Measurements from ENCODE around the gene RYR2. TPM values are rescaled to one million over a fixed set of nuclear protein-coding genes. Genes with fewer than 3 reads are reported as not detected.

RYR2 gene
- total RNA-seq, 1 donor from 2014 or later: 8.7 TPM

DNA sequence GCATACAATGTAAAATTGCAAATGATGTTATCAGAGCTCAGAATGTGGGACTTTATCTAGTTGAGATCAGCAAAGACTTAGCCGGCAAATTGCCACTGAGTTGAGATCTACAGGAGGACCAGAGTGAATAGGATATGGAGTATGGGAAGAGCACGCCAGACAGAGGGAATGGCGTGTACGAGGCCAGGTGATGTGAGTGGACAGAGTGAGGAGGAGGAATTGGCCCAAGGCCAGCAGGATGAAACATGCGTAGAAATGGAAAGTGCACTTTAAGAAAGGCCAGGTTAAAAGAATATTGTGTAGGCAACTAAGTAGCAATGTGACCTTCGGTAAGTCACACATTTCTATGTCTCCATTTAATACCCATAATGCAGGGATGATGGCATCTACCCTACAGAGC, 637.7 kb downstream of the RYR2 start:
- intact Hi-C loops (cut with micrococcal nuclease): loop anchor here (10.0 kb wide), 1 partner anchor 125 kb away; no protein-coding TSS in a partner anchor
- no peaks in the 10 kb centered on the region for H3K4me1 Mint-ChIP-seq (ENCODE audit: low read depth)
- no peak overlapping the region for H3K27ac Mint-ChIP-seq
- H3K9me3 Mint-ChIP-seq: no peaks in the 10 kb centered on the region
- no peak overlapping the region for H3K4me3 Mint-ChIP-seq (ENCODE audit: low read depth)
- H3K36me3 Mint-ChIP-seq (ENCODE audit: low read depth): no peaks in the 10 kb centered on the region
- H3K27me3 Mint-ChIP-seq (ENCODE audit: low read depth): no peaks in the 10 kb centered on the region
- no peak for DNase-seq (ENCODE audit: low spot score)

DNA sequence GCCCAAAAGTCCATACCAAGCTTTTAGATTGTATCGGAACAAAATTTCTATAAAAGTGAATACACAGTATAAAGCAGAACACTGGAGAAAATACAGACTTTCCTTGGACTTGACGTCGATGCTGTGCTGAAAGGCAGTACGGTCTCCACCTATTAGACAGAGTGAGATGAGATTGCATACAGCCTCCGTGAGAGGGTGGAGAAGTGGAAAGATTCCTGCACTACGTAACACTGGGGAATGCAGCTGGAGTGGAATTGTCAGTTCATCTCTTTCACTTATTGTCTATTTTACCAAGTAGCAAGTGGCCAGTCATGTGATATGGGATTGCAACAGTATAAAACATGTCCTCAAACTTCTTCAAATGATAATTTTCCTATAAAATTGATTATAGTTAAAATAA, 639.2 kb downstream of the RYR2 start:
- no peaks in the 10 kb centered on the region for H3K4me1 Mint-ChIP-seq (ENCODE audit: low read depth)
- H3K36me3 Mint-ChIP-seq (ENCODE audit: low read depth): no peaks in the 10 kb centered on the region
- H3K9me3 Mint-ChIP-seq: no peaks in the 10 kb centered on the region
- no peak overlapping the region for H3K4me3 Mint-ChIP-seq (ENCODE audit: low read depth)
- no peak for DNase-seq (ENCODE audit: low spot score)
- no peaks in the 10 kb centered on the region for H3K27me3 Mint-ChIP-seq (ENCODE audit: low read depth)
- no peak overlapping the region for H3K27ac Mint-ChIP-seq
- intact Hi-C loops (cut with micrococcal nuclease): loop anchor here (10.0 kb wide), 1 partner anchor 124 kb away; no protein-coding TSS in a partner anchor

DNA sequence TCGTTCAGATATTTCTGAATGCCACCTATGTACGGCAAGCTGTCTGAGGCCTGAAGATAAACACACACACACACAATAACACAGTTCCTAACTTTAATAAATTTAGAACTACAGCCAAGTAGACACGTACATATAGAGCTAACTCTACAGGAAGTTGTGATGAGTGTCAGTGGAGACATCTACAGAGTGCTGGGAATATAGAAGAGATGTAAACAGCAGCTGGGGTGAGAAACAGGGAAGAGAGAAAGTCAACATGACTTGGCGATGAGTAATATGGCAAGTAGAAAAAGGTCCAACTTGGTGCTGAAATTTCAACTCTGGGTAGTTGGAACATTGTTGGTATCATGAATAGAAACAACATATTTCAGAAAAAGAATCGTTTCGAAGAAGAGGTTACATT, 642.3 kb downstream of the RYR2 start:
- Mint-ChIP-seq H3K27ac (no peak overlapping the region), H3K27me3 (ENCODE audit: low read depth) (no peaks in the 10 kb centered on the region), H3K4me1 (ENCODE audit: low read depth) (no peaks in the 10 kb centered on the region), H3K9me3 (no peaks in the 10 kb centered on the region), H3K4me3 (ENCODE audit: low read depth) (no peak overlapping the region), H3K36me3 (ENCODE audit: low read depth) (no peaks in the 10 kb centered on the region)
- intact Hi-C loops (cut with micrococcal nuclease): loop anchor here (10.0 kb wide), 1 partner anchor 121 kb away; no protein-coding TSS in a partner anchor
- no peak for DNase-seq (ENCODE audit: low spot score)

DNA sequence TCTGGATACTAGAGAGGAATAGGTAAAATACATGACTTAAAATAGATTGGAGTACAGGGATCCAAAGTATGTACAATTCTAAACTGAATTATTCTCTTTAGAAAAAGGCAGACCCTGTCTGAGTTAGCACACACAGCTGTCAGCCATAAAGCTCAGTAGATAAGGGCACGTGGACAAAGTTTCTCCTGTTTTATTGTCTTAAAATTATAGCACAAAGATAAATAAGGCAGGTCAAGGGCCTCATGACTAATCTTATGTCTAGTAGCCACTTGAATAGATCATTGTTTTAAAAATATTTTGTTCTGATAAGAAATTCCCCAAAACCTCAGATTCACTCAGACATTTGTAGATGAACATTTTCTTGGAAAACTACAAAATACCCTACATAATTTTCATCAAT, 643.6 kb downstream of the RYR2 start:
- no peak for DNase-seq (ENCODE audit: low spot score)

DNA sequence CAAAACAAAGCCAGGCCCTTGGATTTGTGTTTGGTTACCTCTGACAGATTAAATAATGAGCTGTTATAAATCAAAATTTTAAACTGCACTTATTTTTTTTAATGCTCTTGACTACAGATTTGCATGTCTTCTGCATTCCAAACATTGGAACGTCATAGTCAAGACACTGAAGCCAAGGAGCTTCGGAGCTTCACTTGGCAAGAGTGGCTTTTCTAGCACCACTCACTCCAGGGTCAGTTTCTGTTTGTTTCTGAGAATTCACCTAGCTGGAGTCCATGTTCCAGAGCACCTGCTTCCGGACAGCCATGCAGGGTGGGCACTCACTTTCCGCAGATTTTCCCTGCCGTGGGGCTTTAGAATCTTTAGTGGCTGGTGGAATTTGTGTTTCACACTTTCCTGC, 645.8 kb downstream of the RYR2 start:
- H3K36me3 Mint-ChIP-seq (ENCODE audit: low read depth): no peaks in the 10 kb centered on the region
- intact Hi-C loops (cut with micrococcal nuclease): loop anchor here (10.0 kb wide), 1 partner anchor 117 kb away; no protein-coding TSS in a partner anchor

More for the DNA sequence above, 643.6 kb downstream of the RYR2 start:
- intact Hi-C loops (cut with micrococcal nuclease): loop anchor here (10.0 kb wide), 1 partner anchor 119 kb away; no protein-coding TSS in a partner anchor
- no peaks in the 10 kb centered on the region for H3K4me1 Mint-ChIP-seq (ENCODE audit: low read depth)
- H3K4me3 Mint-ChIP-seq (ENCODE audit: low read depth): no peak overlapping the region
- H3K27ac Mint-ChIP-seq: no peak overlapping the region
- no peaks in the 10 kb centered on the region for H3K27me3 Mint-ChIP-seq (ENCODE audit: low read depth)
- H3K36me3 Mint-ChIP-seq (ENCODE audit: low read depth): no peaks in the 10 kb centered on the region
- H3K9me3 Mint-ChIP-seq: no peaks in the 10 kb centered on the region

DNA sequence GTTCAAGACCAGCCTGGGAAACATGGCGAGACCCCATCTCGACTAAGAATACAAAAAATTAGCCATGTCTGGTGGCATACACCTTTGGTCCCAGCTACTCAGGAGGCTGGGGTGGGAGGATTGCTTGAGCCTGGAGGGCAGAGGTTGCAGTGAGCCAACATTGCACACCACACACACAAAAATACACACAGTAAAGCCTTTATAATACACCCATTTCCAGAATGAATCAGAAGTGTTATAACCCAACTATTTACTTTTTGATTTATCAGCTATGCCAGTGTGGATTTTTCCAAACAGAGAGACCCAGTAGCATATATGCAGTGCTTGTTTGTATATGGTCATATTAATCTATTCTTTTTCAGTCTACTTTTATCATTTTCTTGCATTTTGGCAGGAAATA, 648.7 kb downstream of the RYR2 start:
- no peak for DNase-seq (ENCODE audit: low spot score)
- intact Hi-C loops (cut with micrococcal nuclease): no loop called here
- Mint-ChIP-seq H3K9me3 (no peaks in the 10 kb centered on the region), H3K27me3 (ENCODE audit: low read depth) (no peaks in the 10 kb centered on the region), H3K4me1 (ENCODE audit: low read depth) (no peaks in the 10 kb centered on the region), H3K27ac (no peak overlapping the region), H3K36me3 (ENCODE audit: low read depth) (no peaks in the 10 kb centered on the region), H3K4me3 (ENCODE audit: low read depth) (no peak overlapping the region)

More for the DNA sequence above, 645.8 kb downstream of the RYR2 start:
- H3K27ac Mint-ChIP-seq: no peak overlapping the region
- H3K9me3 Mint-ChIP-seq: no peaks in the 10 kb centered on the region
- no peak for DNase-seq (ENCODE audit: low spot score)
- no peak overlapping the region for H3K4me3 Mint-ChIP-seq (ENCODE audit: low read depth)
- no peaks in the 10 kb centered on the region for H3K27me3 Mint-ChIP-seq (ENCODE audit: low read depth)
- no peaks in the 10 kb centered on the region for H3K4me1 Mint-ChIP-seq (ENCODE audit: low read depth)

DNA sequence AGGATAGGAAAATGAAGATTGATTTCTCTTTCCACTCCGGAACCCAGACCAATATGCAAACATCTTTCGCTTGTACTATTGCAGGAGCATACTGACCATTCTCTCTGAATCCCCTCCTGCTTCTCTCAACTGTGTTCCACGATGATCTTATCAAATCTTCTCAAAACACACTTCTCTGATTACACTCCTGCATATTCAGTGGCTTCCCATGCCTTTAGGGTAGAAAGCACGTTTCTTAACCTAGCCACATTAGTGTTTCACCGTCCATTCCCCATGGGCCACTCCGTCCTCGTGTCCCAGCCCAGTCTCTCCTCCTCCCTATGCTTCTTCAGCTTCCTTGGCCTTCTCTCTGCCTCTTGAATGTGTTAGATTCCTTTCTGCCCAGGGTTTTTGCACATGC, 650.3 kb downstream of the RYR2 start:
- Mint-ChIP-seq H3K4me3 (ENCODE audit: low read depth) (no peak overlapping the region), H3K27me3 (ENCODE audit: low read depth) (no peaks in the 10 kb centered on the region), H3K36me3 (ENCODE audit: low read depth) (no peaks in the 10 kb centered on the region), H3K9me3 (no peaks in the 10 kb centered on the region), H3K27ac (no peak overlapping the region), H3K4me1 (ENCODE audit: low read depth) (no peaks in the 10 kb centered on the region)
- intact Hi-C loops (cut with micrococcal nuclease): no loop called here
- DNase-seq (ENCODE audit: low spot score): no peak

DNA sequence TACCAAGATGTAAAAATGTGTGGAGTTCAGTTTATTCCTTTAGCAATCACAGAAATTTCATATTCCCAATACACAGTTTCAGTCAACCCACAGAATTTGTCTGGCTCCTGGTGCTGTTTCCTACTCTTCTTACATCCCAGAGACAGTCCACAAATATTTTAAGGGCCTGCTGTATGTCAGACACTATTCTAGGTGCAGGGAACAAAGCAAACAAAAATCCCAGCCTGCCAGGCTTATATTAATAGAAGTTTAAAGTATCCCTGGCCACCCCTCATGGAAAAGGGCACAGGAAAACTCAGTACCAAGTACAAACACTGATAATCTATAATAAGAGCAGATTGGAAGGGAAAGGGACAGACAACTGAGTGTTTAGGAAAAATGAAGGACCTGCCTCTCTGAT, 653.9 kb downstream of the RYR2 start:
- no peaks in the 10 kb centered on the region for H3K36me3 Mint-ChIP-seq (ENCODE audit: low read depth)
- H3K4me1 Mint-ChIP-seq (ENCODE audit: low read depth): no peaks in the 10 kb centered on the region
- no peak overlapping the region for H3K4me3 Mint-ChIP-seq (ENCODE audit: low read depth)
- H3K27ac Mint-ChIP-seq: no peak overlapping the region
- intact Hi-C loops (cut with micrococcal nuclease): no loop called here
- DNase-seq (ENCODE audit: low spot score): no peak
- no peaks in the 10 kb centered on the region for H3K9me3 Mint-ChIP-seq
- H3K27me3 Mint-ChIP-seq (ENCODE audit: low read depth): no peaks in the 10 kb centered on the region

DNA sequence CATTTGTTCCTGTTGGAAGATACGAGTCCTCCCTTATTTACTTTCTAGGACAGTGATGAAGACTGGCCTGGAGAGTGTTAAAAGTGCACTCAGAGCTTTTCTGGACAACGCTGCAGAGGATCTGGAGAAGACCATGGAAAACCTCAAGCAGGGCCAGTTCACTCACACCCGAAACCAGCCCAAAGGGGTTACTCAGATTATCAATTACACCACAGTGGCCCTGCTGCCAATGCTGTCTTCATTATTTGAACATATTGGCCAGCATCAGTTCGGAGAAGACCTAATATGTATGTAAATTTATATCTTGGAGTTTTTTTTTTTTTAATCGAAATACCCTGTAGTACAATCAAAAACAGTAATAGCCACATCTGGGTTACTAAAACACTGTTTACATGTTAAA, 658.2 kb downstream of the RYR2 start:
- H3K9me3 Mint-ChIP-seq: no peaks in the 10 kb centered on the region
- DNase-seq (ENCODE audit: low spot score): no peak
- no peak overlapping the region for H3K4me3 Mint-ChIP-seq (ENCODE audit: low read depth)
- intact Hi-C loops (cut with micrococcal nuclease): no loop called here
- H3K4me1 Mint-ChIP-seq (ENCODE audit: low read depth): no peaks in the 10 kb centered on the region
- H3K27me3 Mint-ChIP-seq (ENCODE audit: low read depth): no peaks in the 10 kb centered on the region
- H3K36me3 Mint-ChIP-seq (ENCODE audit: low read depth): no peaks in the 10 kb centered on the region
- H3K27ac Mint-ChIP-seq: no peak overlapping the region

DNA sequence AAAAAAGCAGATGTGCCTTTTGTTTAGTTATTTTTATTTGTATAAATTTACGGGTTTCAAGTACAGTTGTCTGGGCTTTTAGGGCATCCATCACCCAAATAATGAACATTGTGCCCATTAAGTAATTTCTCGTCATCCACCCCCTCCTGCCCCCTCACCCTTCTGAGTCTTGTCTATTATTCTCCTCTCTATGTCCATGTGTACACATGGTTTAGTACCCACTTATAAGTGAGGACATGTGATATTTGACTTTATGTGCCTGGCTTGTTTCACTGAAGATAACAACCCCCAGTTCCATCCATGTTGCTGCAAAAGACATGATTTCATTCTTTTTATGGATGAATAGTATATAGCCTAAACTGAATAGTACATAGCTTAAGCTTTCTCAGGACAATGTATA, 659.5 kb downstream of the RYR2 start:
- intact Hi-C loops (cut with micrococcal nuclease): no loop called here
- Mint-ChIP-seq H3K27me3 (ENCODE audit: low read depth) (no peaks in the 10 kb centered on the region), H3K27ac (no peak overlapping the region), H3K4me3 (ENCODE audit: low read depth) (no peak overlapping the region), H3K4me1 (ENCODE audit: low read depth) (no peaks in the 10 kb centered on the region), H3K36me3 (ENCODE audit: low read depth) (no peaks in the 10 kb centered on the region), H3K9me3 (no peaks in the 10 kb centered on the region)
- no peak for DNase-seq (ENCODE audit: low spot score)

DNA sequence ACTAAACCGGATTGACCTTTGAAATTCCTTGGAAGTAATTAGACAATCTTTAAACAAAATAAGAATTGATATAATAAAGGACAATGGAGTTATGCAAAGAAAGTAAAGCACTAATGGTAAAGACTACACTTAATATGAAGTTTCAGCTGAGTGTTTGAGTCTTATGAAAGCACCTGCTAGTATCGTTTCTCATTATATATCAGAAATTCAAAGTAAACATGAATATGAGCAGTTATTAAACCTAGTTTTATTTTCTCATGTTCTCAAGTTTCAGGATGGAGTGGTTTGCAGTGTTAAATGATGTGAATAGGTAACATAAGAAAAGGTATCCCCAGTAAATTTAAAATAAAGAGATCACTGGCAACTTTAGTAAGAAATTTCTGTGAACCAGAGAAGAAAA, 660.2 kb downstream of the RYR2 start:
- no peaks in the 10 kb centered on the region for H3K27me3 Mint-ChIP-seq (ENCODE audit: low read depth)
- no peak overlapping the region for H3K4me3 Mint-ChIP-seq (ENCODE audit: low read depth)
- no peaks in the 10 kb centered on the region for H3K9me3 Mint-ChIP-seq
- no peak for DNase-seq (ENCODE audit: low spot score)
- intact Hi-C loops (cut with micrococcal nuclease): no loop called here
- H3K36me3 Mint-ChIP-seq (ENCODE audit: low read depth): no peaks in the 10 kb centered on the region
- H3K4me1 Mint-ChIP-seq (ENCODE audit: low read depth): no peaks in the 10 kb centered on the region
- no peak overlapping the region for H3K27ac Mint-ChIP-seq

DNA sequence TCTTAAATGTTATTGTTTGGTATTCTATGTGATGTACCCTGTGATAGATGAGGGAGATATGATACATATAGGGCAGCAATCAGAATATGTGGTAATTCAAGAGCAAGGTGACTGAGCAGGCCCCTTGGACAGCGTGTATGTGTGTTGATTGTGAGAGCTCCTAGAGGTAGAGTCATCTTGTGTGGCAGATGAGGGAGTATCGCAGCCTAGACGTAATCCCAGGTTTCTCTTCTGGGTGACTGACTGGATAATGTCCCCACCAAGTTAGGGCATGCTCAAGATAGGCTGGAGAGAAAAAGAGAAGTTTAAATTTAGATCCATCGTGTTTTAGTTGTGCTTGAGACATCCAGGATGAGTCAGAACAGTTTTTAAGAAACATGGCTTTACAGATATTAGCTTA, 663.5 kb downstream of the RYR2 start:
- Mint-ChIP-seq H3K27me3 (ENCODE audit: low read depth) (no peaks in the 10 kb centered on the region), H3K36me3 (ENCODE audit: low read depth) (no peaks in the 10 kb centered on the region), H3K27ac (no peak overlapping the region), H3K4me3 (ENCODE audit: low read depth) (no peak overlapping the region), H3K9me3 (no peaks in the 10 kb centered on the region), H3K4me1 (ENCODE audit: low read depth) (no peaks in the 10 kb centered on the region)
- DNase-seq (ENCODE audit: low spot score): no peak
- intact Hi-C loops (cut with micrococcal nuclease): no loop called here

DNA sequence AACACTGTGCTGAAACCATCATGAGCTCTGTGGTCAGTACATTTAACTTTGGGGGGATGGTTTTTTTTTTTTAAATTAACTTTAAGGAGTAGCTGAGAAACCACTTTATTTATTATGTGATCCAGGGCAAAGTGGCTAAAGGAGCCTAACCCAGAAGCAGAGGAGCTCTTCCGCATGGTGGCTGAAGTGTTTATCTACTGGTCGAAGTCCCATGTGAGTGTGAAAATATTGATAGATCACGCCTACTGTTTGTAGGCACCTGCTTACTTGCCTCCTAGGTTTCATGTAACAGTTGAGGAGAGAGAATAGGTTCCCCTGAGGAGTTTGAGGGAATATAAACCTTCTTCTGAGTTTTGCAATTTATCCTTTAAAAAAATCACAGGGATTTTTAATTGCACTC, 667.4 kb downstream of the RYR2 start:
- Mint-ChIP-seq H3K9me3 (no peaks in the 10 kb centered on the region), H3K27ac (no peak overlapping the region)
- no peak for DNase-seq (ENCODE audit: low spot score)

DNA sequence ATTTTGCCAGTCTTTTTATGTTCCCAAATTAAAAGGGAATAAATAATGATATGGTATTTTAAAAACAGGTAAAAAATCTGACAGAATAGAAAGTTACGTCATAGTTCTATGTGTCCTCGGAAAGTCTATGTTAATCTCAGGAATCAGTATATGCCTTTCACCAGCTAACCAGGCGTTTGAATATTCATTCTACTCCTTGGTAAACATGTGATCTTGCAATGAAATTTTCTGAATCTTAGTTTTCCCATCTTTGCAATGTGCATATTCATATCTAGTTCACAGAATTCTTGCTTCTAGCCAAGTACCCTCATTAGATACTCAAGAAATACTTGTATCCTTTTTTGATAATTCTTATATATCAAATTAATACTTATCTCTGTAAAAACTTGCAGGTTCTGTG, 669.3 kb downstream of the RYR2 start:
- Mint-ChIP-seq H3K4me3 (ENCODE audit: low read depth) (no peak overlapping the region), H3K9me3 (no peaks in the 10 kb centered on the region), H3K27ac (no peak overlapping the region), H3K36me3 (ENCODE audit: low read depth) (no peaks in the 10 kb centered on the region), H3K27me3 (ENCODE audit: low read depth) (no peaks in the 10 kb centered on the region), H3K4me1 (ENCODE audit: low read depth) (no peaks in the 10 kb centered on the region)
- DNase-seq (ENCODE audit: low spot score): no peak
- intact Hi-C loops (cut with micrococcal nuclease): no loop called here

More for the DNA sequence above, 667.4 kb downstream of the RYR2 start:
- Mint-ChIP-seq H3K4me1 (ENCODE audit: low read depth) (no peaks in the 10 kb centered on the region), H3K4me3 (ENCODE audit: low read depth) (no peak overlapping the region), H3K27me3 (ENCODE audit: low read depth) (no peaks in the 10 kb centered on the region), H3K36me3 (ENCODE audit: low read depth) (no peaks in the 10 kb centered on the region)
- intact Hi-C loops (cut with micrococcal nuclease): no loop called here

Data from activated T-helper 2 cell treated with anti-CD3 and anti-CD28 coated beads, Interferon-gamma antibody, Interleukin-2, Interleukin-4, amounts not matched to agents 10 μg/mL and 5 μg/mL and 100 μg/mL, durations not matched to agents 14 hours and 24 hours and 36 hours (primary cell).